ENCODE data around the gene ACAP2. TPM values are rescaled to one million over a fixed set of nuclear protein-coding genes. Genes with fewer than 3 reads are reported as not detected.

ACAP2 gene
- total RNA-seq, 1 donor from 2014 or later: 46.0 TPM

GRCh38 chr3:195282961-195283360, 159.9 kb downstream of the ACAP2 start:
- no peak overlapping the region for H3K4me3 ChIP-seq (ENCODE audit: insufficient read depth, low read depth, low read length)
- H3K36me3 ChIP-seq (ENCODE audit: insufficient read depth, low read length): peaks cover 16% of the 10 kb centered on the region
- DNase-seq (ENCODE audit: low read depth) (no peak), FAIRE-seq (no peak)
- Mint-ChIP-seq H3K27me3 (ENCODE audit: low read depth, unreplicated experiment) (no peaks in the 10 kb centered on the region), H3K9me3 (ENCODE audit: unreplicated experiment) (no peaks in the 10 kb centered on the region), H3K4me1 (ENCODE audit: low read depth, unreplicated experiment) (peaks cover 5% of the 10 kb centered on the region), H3K4me3 (ENCODE audit: unreplicated experiment) (no peak overlapping the region), H3K36me3 (ENCODE audit: low read depth, unreplicated experiment) (peaks cover 3% of the 10 kb centered on the region), H3K27ac (ENCODE audit: unreplicated experiment) (no peak overlapping the region)
- no peak for TF ChIP-seq EZH2 (IDR thresholded peaks at IDR 0.05; ENCODE audit: insufficient read depth, low read length)
- TF ChIP-seq, protein P1, sequence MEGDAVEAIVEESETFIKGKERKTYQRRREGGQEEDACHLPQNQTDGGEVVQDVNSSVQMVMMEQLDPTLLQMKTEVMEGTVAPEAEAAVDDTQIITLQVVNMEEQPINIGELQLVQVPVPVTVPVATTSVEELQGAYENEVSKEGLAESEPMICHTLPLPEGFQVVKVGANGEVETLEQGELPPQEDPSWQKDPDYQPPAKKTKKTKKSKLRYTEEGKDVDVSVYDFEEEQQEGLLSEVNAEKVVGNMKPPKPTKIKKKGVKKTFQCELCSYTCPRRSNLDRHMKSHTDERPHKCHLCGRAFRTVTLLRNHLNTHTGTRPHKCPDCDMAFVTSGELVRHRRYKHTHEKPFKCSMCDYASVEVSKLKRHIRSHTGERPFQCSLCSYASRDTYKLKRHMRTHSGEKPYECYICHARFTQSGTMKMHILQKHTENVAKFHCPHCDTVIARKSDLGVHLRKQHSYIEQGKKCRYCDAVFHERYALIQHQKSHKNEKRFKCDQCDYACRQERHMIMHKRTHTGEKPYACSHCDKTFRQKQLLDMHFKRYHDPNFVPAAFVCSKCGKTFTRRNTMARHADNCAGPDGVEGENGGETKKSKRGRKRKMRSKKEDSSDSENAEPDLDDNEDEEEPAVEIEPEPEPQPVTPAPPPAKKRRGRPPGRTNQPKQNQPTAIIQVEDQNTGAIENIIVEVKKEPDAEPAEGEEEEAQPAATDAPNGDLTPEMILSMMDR (IDR thresholded peaks at IDR 0.05; ENCODE audit: insufficient read depth, low read depth, low read length): no peak
- no peak overlapping the region for H3K4me2 ChIP-seq (ENCODE audit: low read length)
- H3K27me3 ChIP-seq (ENCODE audit: insufficient read depth, low read length): no peaks in the 10 kb centered on the region
- H3K27ac ChIP-seq (ENCODE audit: low read depth, low read length): no peak overlapping the region
- H2AFZ ChIP-seq (ENCODE audit: low read depth, low read length): no peak overlapping the region
- no peaks in the 10 kb centered on the region for H3K79me2 ChIP-seq (ENCODE audit: insufficient read depth, low read length)
- peaks cover 9% of the 10 kb centered on the region for H3K4me1 ChIP-seq (ENCODE audit: insufficient read depth, low read length)
- H3K9me3 ChIP-seq (ENCODE audit: insufficient read depth, low read depth, low read length): no peaks in the 10 kb centered on the region
- H4K20me1 ChIP-seq (ENCODE audit: insufficient read depth, low read length): no peaks in the 10 kb centered on the region
- no peak overlapping the region for H3K9ac ChIP-seq (ENCODE audit: low read length)

DNA sequence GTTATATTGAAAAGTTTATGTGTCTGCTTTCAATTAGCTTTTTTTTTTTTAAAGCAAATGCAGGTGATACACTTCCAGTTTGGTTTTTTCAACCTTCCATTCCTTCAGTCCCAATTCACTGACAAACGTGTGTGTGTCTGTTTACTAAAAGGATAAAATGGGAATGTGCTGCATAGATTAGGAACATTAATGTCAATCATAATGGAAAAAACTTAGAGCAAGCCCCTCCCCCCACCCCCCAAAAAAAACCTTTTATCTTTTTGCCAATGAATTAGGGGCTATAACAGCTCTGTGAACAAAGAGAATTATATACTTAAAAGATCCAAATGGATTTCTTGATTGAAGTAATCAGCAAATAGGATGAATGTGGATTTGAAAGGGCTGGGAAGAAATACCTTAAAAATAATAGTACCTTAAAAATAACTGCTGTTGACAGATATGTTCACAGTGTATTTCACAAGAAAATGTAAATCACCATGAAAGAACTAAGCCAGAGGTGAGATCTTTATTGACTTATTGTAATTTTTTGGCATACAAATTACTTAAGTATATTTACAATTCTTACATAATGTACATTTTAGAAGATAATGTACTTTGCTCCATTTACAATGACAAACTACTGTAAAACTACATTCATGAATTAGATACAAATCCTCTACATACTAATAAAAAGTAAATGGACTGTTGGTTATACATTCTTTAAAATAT, 168.4 kb downstream of the ACAP2 start:
- Mint-ChIP-seq H3K36me3 (ENCODE audit: low read depth, unreplicated experiment) (peaks cover 2% of the 10 kb centered on the region), H3K9me3 (ENCODE audit: unreplicated experiment) (no peaks in the 10 kb centered on the region), H3K27me3 (ENCODE audit: low read depth, unreplicated experiment) (no peaks in the 10 kb centered on the region), H3K4me1 (ENCODE audit: low read depth, unreplicated experiment) (no peaks in the 10 kb centered on the region), H3K27ac (ENCODE audit: unreplicated experiment) (no peak overlapping the region), H3K4me3 (ENCODE audit: unreplicated experiment) (no peak overlapping the region)
- H3K4me3 ChIP-seq (ENCODE audit: insufficient read depth, low read depth, low read length): no peak overlapping the region
- DNase-seq (ENCODE audit: low read depth) (no peak), FAIRE-seq (no peak)
- H3K9me3 ChIP-seq (ENCODE audit: insufficient read depth, low read depth, low read length): no peaks in the 10 kb centered on the region
- no peak overlapping the region for H3K9ac ChIP-seq (ENCODE audit: low read length)
- H4K20me1 ChIP-seq (ENCODE audit: insufficient read depth, low read length): peaks cover 8% of the 10 kb centered on the region
- peaks cover 8% of the 10 kb centered on the region for H3K36me3 ChIP-seq (ENCODE audit: insufficient read depth, low read length)
- no peak overlapping the region for H3K4me2 ChIP-seq (ENCODE audit: low read length)
- TF ChIP-seq, protein P1 (IDR thresholded peaks at IDR 0.05; ENCODE audit: insufficient read depth, low read depth, low read length): no peak
- no peak for TF ChIP-seq EZH2 (IDR thresholded peaks at IDR 0.05; ENCODE audit: insufficient read depth, low read length)
- H3K27ac ChIP-seq (ENCODE audit: low read depth, low read length): no peak overlapping the region
- H3K79me2 ChIP-seq (ENCODE audit: insufficient read depth, low read length): peaks cover 7% of the 10 kb centered on the region
- no peaks in the 10 kb centered on the region for H3K27me3 ChIP-seq (ENCODE audit: insufficient read depth, low read length)
- H3K4me1 ChIP-seq (ENCODE audit: insufficient read depth, low read length): peaks cover 17% of the 10 kb centered on the region
- H2AFZ ChIP-seq (ENCODE audit: low read depth, low read length): no peak overlapping the region
